ENCODE measurements around the gene PDE4A. TPM values are rescaled to one million over a fixed set of nuclear protein-coding genes. Genes with fewer than 3 reads are reported as not detected.

Gene PDE4A
- total and polyA plus RNA-seq, 2 of the 13 experiments (the other 11 are each of a cell fraction or from before 2014, with no cell fraction given): 1.1 to 4.1 TPM

DNA sequence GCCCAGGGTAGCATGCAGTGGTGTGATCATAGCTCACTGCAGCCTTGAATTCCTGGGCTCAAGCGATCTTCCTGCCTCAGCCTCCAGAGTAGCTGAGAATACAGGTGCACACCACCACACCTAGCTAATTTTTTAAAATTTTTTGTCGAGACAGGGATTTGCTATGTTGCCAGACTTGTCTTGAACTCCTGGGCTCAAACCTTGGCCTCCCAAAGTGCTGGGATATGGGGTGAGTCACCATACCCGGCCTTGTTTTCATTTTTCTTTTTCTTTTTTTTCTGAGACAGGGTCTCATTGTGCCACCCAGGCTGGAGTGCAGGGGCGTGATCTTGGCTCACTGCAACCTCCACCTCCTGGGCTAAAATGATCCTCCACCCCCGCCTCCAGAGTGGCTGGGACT, 44.1 kb downstream of the PDE4A start:
- FAIRE-seq (no peak), ATAC-seq (no peak), DNase-seq (ENCODE audit: low spot score) (no peak)
- ChIA-PET CTCF (ENCODE audit: low intra/inter-chr PET ratio, low total read pairs) (no interaction called here), POLR2A (no interaction called here)
- H3K9me3 ChIP-seq (ENCODE audit: low read length): no peaks in the 10 kb centered on the region
- H3K9ac ChIP-seq (ENCODE audit: insufficient read depth, low read depth, low read length): no peak overlapping the region
- H3K4me1 ChIP-seq (ENCODE audit: insufficient read depth, low read length): no peaks in the 10 kb centered on the region
- no peak for TF ChIP-seq ZFP82 (CRISPR knock-in tag; IDR thresholded peaks at IDR 0.05; ENCODE audit: borderline replicate concordance)
- no peak for TF ChIP-seq HNRNPK (IDR thresholded peaks at IDR 0.05; ENCODE audit: low read depth, low read length, poor library complexity, severe bottlenecking)
- TF ChIP-seq NR2F6 (IDR thresholded peaks at IDR 0.05): no peak
- no peak for TF ChIP-seq NR2F6 (CRISPR knock-in tag; IDR thresholded peaks at IDR 0.05)
- no peak for TF ChIP-seq SNAI1 (CRISPR knock-in tag; IDR thresholded peaks at IDR 0.05; ENCODE audit: borderline replicate concordance)
- no peak for TF ChIP-seq SALL1 (CRISPR knock-in tag; IDR thresholded peaks at IDR 0.05)
- no peak for TF ChIP-seq ZNF75D (CRISPR knock-in tag; IDR thresholded peaks at IDR 0.05; ENCODE audit: borderline replicate concordance)
- no peak for TF ChIP-seq PHF5A (CRISPR knock-in tag; IDR thresholded peaks at IDR 0.05; ENCODE audit: low read depth, unreplicated experiment)
- no peak for TF ChIP-seq CC2D1A (CRISPR knock-in tag; IDR thresholded peaks at IDR 0.05)
- TF ChIP-seq, protein P1, sequence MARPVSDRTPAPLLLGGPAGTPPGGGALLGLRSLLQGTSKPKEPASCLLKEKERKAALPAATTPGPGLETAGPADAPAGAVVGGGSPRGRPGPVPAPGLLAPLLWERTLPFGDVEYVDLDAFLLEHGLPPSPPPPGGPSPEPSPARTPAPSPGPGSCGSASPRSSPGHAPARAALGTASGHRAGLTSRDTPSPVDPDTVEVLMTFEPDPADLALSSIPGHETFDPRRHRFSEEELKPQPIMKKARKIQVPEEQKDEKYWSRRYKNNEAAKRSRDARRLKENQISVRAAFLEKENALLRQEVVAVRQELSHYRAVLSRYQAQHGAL (CRISPR knock-in tag; IDR thresholded peaks at IDR 0.05; ENCODE audit: not compliant biosample characterization): no peak
- no peak overlapping the region for H2AFZ ChIP-seq (ENCODE audit: low read length)
- 94% methylated on average over 5 of the region's 5 CpGs for whole genome bisulfite sequencing (ENCODE audit: low lambda C conversion rate)
- no peaks in the 10 kb centered on the region for H3K27me3 ChIP-seq (ENCODE audit: control insufficient read depth in 1 of 2, insufficient read depth in 2 of 2, low read length in 2 of 2)
- no peak overlapping the region for H3K4me3 ChIP-seq (replicated peaks in 1 of 3; ENCODE audit: insufficient read depth in 1 of 3, low read depth in 2 of 3, low read length in 3 of 3)
- no peaks in the 10 kb centered on the region for H4K20me1 ChIP-seq (ENCODE audit: insufficient read depth, low read length)
- H3K4me2 ChIP-seq (ENCODE audit: low read depth, low read length): no peak overlapping the region
- H3K36me3 ChIP-seq (replicated peaks in 1 of 2; ENCODE audit: control insufficient read depth in 1 of 2, insufficient read depth in 2 of 2, low read length in 2 of 2): 0 out of 5 replicates have a peak, but pooled peaks cover 0 to 6% of the 10 kb centered on the region in 2 experiments
- no peak overlapping the region for H3K27ac ChIP-seq (ENCODE audit: extremely low read length, insufficient read depth, low read length)
- in situ Hi-C loops (cut with HindIII; ENCODE audit: extremely low pct_ligation_motif_present, low pct_unique_long_range_greater_than_20kb) (no loop called here), intact Hi-C loops (cut with micrococcal nuclease; ENCODE audit: unreplicated experiment) (no loop called here)
- H3K79me2 ChIP-seq (ENCODE audit: insufficient read depth, low read length): no peaks in the 10 kb centered on the region
- no TSS peak for BruUV-seq (replicated peaks)
